Osteocyte (in vitro differentiated cells): ENCODE data around the gene ALK. TPM values are rescaled to one million over a fixed set of nuclear protein-coding genes. Genes with fewer than 3 reads are reported as not detected.

ENCODE experiments used
- DNase-seq: peaks from one replicate; pipeline ENCODE4 v3.0.0; 2021; ENCODE audit warnings: mixed read lengths; ENCODE audit not compliant: unreplicated experiment; ENCODE audit errors: extremely low spot score
- H3K27ac Mint-ChIP-seq: one replicate; pipeline ENCODE4 v1.8.0; 2021; ENCODE audit warnings: mild to moderate bottlenecking, mixed read lengths; ENCODE audit not compliant: unreplicated experiment
- H3K27me3 Mint-ChIP-seq: one replicate; pipeline ENCODE4 v1.8.0; 2021; ENCODE audit warnings: mixed read lengths; ENCODE audit not compliant: unreplicated experiment
- H3K36me3 Mint-ChIP-seq: one replicate; pipeline ENCODE4 v1.8.0; 2021; ENCODE audit warnings: mixed read lengths; ENCODE audit not compliant: unreplicated experiment
- H3K4me1 Mint-ChIP-seq: one replicate; pipeline ENCODE4 v1.8.0; 2021; ENCODE audit warnings: mixed read lengths; ENCODE audit not compliant: unreplicated experiment
- H3K4me3 Mint-ChIP-seq: one replicate; pipeline ENCODE4 v1.8.0; 2021; ENCODE audit warnings: mild to moderate bottlenecking, moderate library complexity, mixed read lengths; ENCODE audit not compliant: unreplicated experiment
- H3K9me3 Mint-ChIP-seq: one replicate; pipeline ENCODE4 v1.8.0; 2021; ENCODE audit warnings: mixed read lengths; ENCODE audit not compliant: unreplicated experiment
- CTCF ChIP-seq: fragments of 200-600 bp; sonication (generic); IDR thresholded peaks from 2 replicates; pipeline ENCODE4 v1.5.0; 2021; ENCODE audit warnings: antibody characterized with exemption, mild to moderate bottlenecking, moderate library complexity
- total RNA-seq: library from RNA; stranded (reverse); gene quantifications from 2 replicates; pipeline ENCODE4 v1.2.1, GENCODE V29; 2021

Gene ALK
- total RNA-seq, 1 donor from 2014 or later: not detected

GRCh38 chr2:29782549-29783458, 138.6 kb downstream of the ALK start:
- DNase-seq: no peak
- H3K9me3 Mint-ChIP-seq: no peaks in the 10 kb centered on the region
- no peak for TF ChIP-seq CTCF
- no peaks in the 10 kb centered on the region for H3K27me3 Mint-ChIP-seq
- H3K4me3 Mint-ChIP-seq: no peak overlapping the region
- H3K27ac Mint-ChIP-seq: no peak overlapping the region
- H3K36me3 Mint-ChIP-seq: no peaks in the 10 kb centered on the region
- H3K4me1 Mint-ChIP-seq: no peaks in the 10 kb centered on the region

GRCh38 chr2:29782087-29782486, 139.3 kb downstream of the ALK start:
- TF ChIP-seq CTCF: no peak
- H3K27me3 Mint-ChIP-seq: no peaks in the 10 kb centered on the region
- no peaks in the 10 kb centered on the region for H3K36me3 Mint-ChIP-seq
- no peak for DNase-seq
- no peaks in the 10 kb centered on the region for H3K9me3 Mint-ChIP-seq
- H3K27ac Mint-ChIP-seq: no peak overlapping the region
- H3K4me3 Mint-ChIP-seq: no peak overlapping the region
- H3K4me1 Mint-ChIP-seq: no peaks in the 10 kb centered on the region

- TF ChIP-seq CTCF: no peak
- H3K27me3 Mint-ChIP-seq: no peaks in the 10 kb centered on the region
- H3K27ac Mint-ChIP-seq: no peak overlapping the region
- no peak for DNase-seq
- no peak overlapping the region for H3K4me3 Mint-ChIP-seq
- no peaks in the 10 kb centered on the region for H3K4me1 Mint-ChIP-seq
- H3K9me3 Mint-ChIP-seq: no peaks in the 10 kb centered on the region
- H3K36me3 Mint-ChIP-seq: no peaks in the 10 kb centered on the region
These were observed 140.5 kb downstream of the ALK start for GRCh38 chr2:29780906-29781305.

- Mint-ChIP-seq H3K9me3 (no peaks in the 10 kb centered on the region), H3K4me1 (no peaks in the 10 kb centered on the region), H3K27me3 (peaks cover 2% of the 10 kb centered on the region), H3K36me3 (no peaks in the 10 kb centered on the region), H3K4me3 (no peak overlapping the region), H3K27ac (no peak overlapping the region)
- no peak for TF ChIP-seq CTCF
- DNase-seq: no peak
These were observed 144.2 kb downstream of the ALK start for GRCh38 chr2:29777161-29777560.

- no peaks in the 10 kb centered on the region for H3K36me3 Mint-ChIP-seq
- H3K4me1 Mint-ChIP-seq: no peaks in the 10 kb centered on the region
- no peak for TF ChIP-seq CTCF
- DNase-seq: no peak
- no peak overlapping the region for H3K27ac Mint-ChIP-seq
- H3K9me3 Mint-ChIP-seq: no peaks in the 10 kb centered on the region
- no peak overlapping the region for H3K4me3 Mint-ChIP-seq
- H3K27me3 Mint-ChIP-seq: peaks cover 2% of the 10 kb centered on the region
These were observed 145.0 kb downstream of the ALK start for GRCh38 chr2:29776406-29776805.
